ENCODE measurements around the gene CTXND2. TPM values are rescaled to one million over a fixed set of nuclear protein-coding genes. Genes with fewer than 3 reads are reported as not detected.
A peak's percentile ranks its signal among the peaks of the same experiment; 100 is the strongest.

CTXND2 gene
- total and polyA plus RNA-seq, 2 of the 4 experiments (the other 2 are of a cell fraction), result not detected

GRCh38 chr1:150895618-150896017, 8.7 kb downstream of the CTXND2 start:
- Histone ChIP-seq H2BK5ac (ENCODE audit: low read depth, low read length, poor library complexity, severe bottlenecking) (no peak overlapping the region), H2AK9ac (replicated peaks; ENCODE audit: low read depth, low read length, poor library complexity) (no peak overlapping the region), H3K27me3 (ENCODE audit: control insufficient read depth, insufficient read depth, low read length) (peaks cover 1% of the 10 kb centered on the region; the same call in 1 of the 2 replicates), H3K4ac (ENCODE audit: low read depth, low read length) (no peak overlapping the region), H3K4me1 (ENCODE audit: control insufficient read depth, insufficient read depth, low read length) (no peaks in the 10 kb centered on the region), H2AK5ac (ENCODE audit: low read depth, low read length) (no peak overlapping the region), H2BK20ac (ENCODE audit: low read depth, low read length) (no peak overlapping the region), H2BK120ac (ENCODE audit: low read depth, low read length) (no peak overlapping the region), H3K9me1 (ENCODE audit: insufficient read depth, low read length) (0 out of 2 replicates have a peak, but pooled peaks cover 2% of the 10 kb centered on the region), H4K8ac (ENCODE audit: low read depth in 2 of 2, low read length in 2 of 2) (no peak overlapping the region), H3K14ac (replicated peaks; ENCODE audit: low read depth, low read length) (no peak overlapping the region), H3K27ac (ENCODE audit: insufficient read depth, low read length) (no peak overlapping the region), H3K23ac (ENCODE audit: low read depth, low read length) (no peak overlapping the region), H4K91ac (ENCODE audit: insufficient read depth, low read depth, low read length) (no peak overlapping the region), H3K4me3 (ENCODE audit: insufficient read depth, low read depth, low read length) (no peak overlapping the region), H3K9me3 (ENCODE audit: control insufficient read depth, insufficient read depth, low read length) (no peaks in the 10 kb centered on the region), H4K20me1 (ENCODE audit: insufficient read depth, low read length) (no peaks in the 10 kb centered on the region), H3K79me1 (ENCODE audit: low read depth in 1 of 2, low read length in 2 of 2) (no peaks in the 10 kb centered on the region), H3K18ac (ENCODE audit: low read depth, low read length) (no peak overlapping the region), H3K4me2 (ENCODE audit: low read depth, low read length) (no peak overlapping the region), H2BK15ac (ENCODE audit: low read depth, low read length) (no peak overlapping the region), H3K56ac (ENCODE audit: extremely low read depth, insufficient read depth, low read length) (no peak overlapping the region), H3K36me3 (ENCODE audit: control insufficient read depth, insufficient read depth, low read length) (no peaks in the 10 kb centered on the region), H4K5ac (ENCODE audit: low read depth, low read length) (no peak overlapping the region), H3K9ac (ENCODE audit: low read depth, low read length) (no peak overlapping the region), H2AFZ (replicated peaks; ENCODE audit: low read length, poor library complexity) (no peak overlapping the region)
- CTCF ChIA-PET, result no interaction called here
- dilution Hi-C loops (cut with HindIII; ENCODE audit: low sequenced_read_pairs, unreplicated experiment) (no loop called here), intact Hi-C loops (cut with micrococcal nuclease) (no loop called here), in situ Hi-C loops (cut with MboI; ENCODE audit: low sequenced_read_pairs) (no loop called here)
- no peak for TF ChIP-seq NFE2L2 (IDR thresholded peaks at IDR 0.05; ENCODE audit: low read depth, low read length)
- TF ChIP-seq ELK1 (IDR thresholded peaks at IDR 0.05; ENCODE audit: borderline replicate concordance, low read depth, low read length), result no peak
- no peak for TF ChIP-seq RCOR1 (IDR thresholded peaks at IDR 0.05; ENCODE audit: insufficient replicate concordance, low read length)
- TF ChIP-seq MAZ (IDR thresholded peaks at IDR 0.05; ENCODE audit: borderline replicate concordance, low read depth, low read length), result no peak
- no peak for TF ChIP-seq RAD21 (IDR thresholded peaks at IDR 0.05; ENCODE audit: low read length)
- peak; percentile 32; the same call in 1 of the 2 replicates for TF ChIP-seq CEBPB (IDR thresholded peaks at IDR 0.05; ENCODE audit: low read depth, low read length)
- TF ChIP-seq FOS (IDR thresholded peaks at IDR 0.05; ENCODE audit: low read depth, low read length), result peak; percentile 45
- TF ChIP-seq RFX5 (IDR thresholded peaks at IDR 0.05; ENCODE audit: low read depth, low read length), result peak; percentile 84
- no peak for TF ChIP-seq BHLHE40 (IDR thresholded peaks at IDR 0.05; ENCODE audit: low read depth, low read length)
- TF ChIP-seq POLR2A (IDR thresholded peaks at IDR 0.05; ENCODE audit: low read depth, low read length), result no peak
- TF ChIP-seq MXI1 (IDR thresholded peaks at IDR 0.05; ENCODE audit: borderline replicate concordance, low read depth, low read length), result no peak
- WGBS, 2 experiments (ENCODE audit: extremely low coverage in 2 of 2, insufficient read length in 1 of 2), result no CpG with 5 or more reads among the region's 4 CpGs
- BruUV-seq (replicated peaks), result no TSS peak
- POLR2A ChIA-PET (ENCODE audit: unreplicated experiment), result no interaction called here
- ATAC-seq (ENCODE audit: low read depth) (peak; percentile 85), DNase-seq (peak; percentile 49)
